CD14-positive monocyte (primary cell): Measurements from ENCODE around the gene PRKN. TPM values are rescaled to one million over a fixed set of nuclear protein-coding genes. Genes with fewer than 3 reads are reported as not detected.
A peak's percentile ranks its signal among the peaks of the same experiment; 100 is the strongest.

Source experiments
- DNase-seq, 3 donors: peaks; one replicate each; pipeline ENCODE4 v3.0.0-alpha.2; 2011 to 2022
- H2AFZ ChIP-seq: 2 replicates; pipeline ENCODE4 v1.6.0; 2012; ENCODE audit warnings: mild to moderate bottlenecking, low read depth, low read length, inconsistent platforms; ENCODE audit not compliant: insufficient read depth, poor library complexity, severe bottlenecking
- H3K27ac ChIP-seq, 2 donors: 1 replicate in 1 of 2; 2 replicates in 1 of 2; pipeline ENCODE4 v1.5.1; 2012 to 2013; ENCODE audit warnings: low read length in 2 of 2, control low read depth in 1 of 2, inconsistent platforms in 1 of 2, low read depth in 1 of 2, mild to moderate bottlenecking in 1 of 2
- H3K27me3 ChIP-seq, 2 donors: one replicate each; pipeline versions ENCODE4 v1.6.0 to v1.6.1; 2011 to 2013; ENCODE audit warnings: low read length in 2 of 2; ENCODE audit not compliant: control insufficient read depth in 2 of 2, insufficient read depth in 2 of 2
- H3K36me3 ChIP-seq, 2 donors: replicated peaks in 1 of 2; 1 replicate in 1 of 2; 2 replicates in 1 of 2; pipeline versions ENCODE4 v1.5.1 to v1.6.1; 2012 to 2013; ENCODE audit warnings: low read length in 2 of 2, control low read depth in 1 of 2, inconsistent platforms in 1 of 2, mild to moderate bottlenecking in 1 of 2; ENCODE audit not compliant: insufficient read depth in 2 of 2, control insufficient read depth in 1 of 2
- H3K4me1 ChIP-seq, 2 donors: 1 replicate in 1 of 2; 2 replicates in 1 of 2; pipeline versions ENCODE4 v1.5.1 to v1.6.1; 2012 to 2013; ENCODE audit warnings: low read length in 2 of 2, control low read depth in 1 of 2, inconsistent platforms in 1 of 2, mild to moderate bottlenecking in 1 of 2, moderate library complexity in 1 of 2; ENCODE audit not compliant: insufficient read depth in 2 of 2, control insufficient read depth in 1 of 2
- H3K4me2 ChIP-seq: replicated peaks from 2 replicates; pipeline ENCODE3; 2012; ENCODE audit warnings: low read length, moderate library complexity, mild to moderate bottlenecking; ENCODE audit not compliant: poor library complexity, severe bottlenecking; ENCODE audit errors: extremely low read depth
- H3K4me3 ChIP-seq, 3 experiments: fragments of 200-600 bp in 1 of 3; sonication (generic) in 1 of 3; replicated peaks in 1 of 3; 1 replicate in 2 of 3; 2 replicates in 1 of 3; pipeline ENCODE4 v1.5.1; 2011 to 2013; ENCODE audit warnings: low read length in 3 of 3, mild to moderate bottlenecking in 3 of 3, control low read depth in 2 of 3, low read depth in 2 of 3, inconsistent platforms in 1 of 3, moderate library complexity in 1 of 3
- H3K79me2 ChIP-seq: 2 replicates; pipeline ENCODE4 v1.6.0; 2012; ENCODE audit warnings: mild to moderate bottlenecking, control low read depth, inconsistent platforms, low read length, moderate library complexity; ENCODE audit not compliant: insufficient read depth
- H3K9ac ChIP-seq: 2 replicates; pipeline ENCODE4 v1.6.0; 2017; ENCODE audit warnings: low read length, mild to moderate bottlenecking; ENCODE audit not compliant: insufficient read depth, poor library complexity, severe bottlenecking
- H3K9me3 ChIP-seq, 2 donors: replicated peaks in 1 of 2; 1 replicate in 1 of 2; 2 replicates in 1 of 2; pipeline versions ENCODE4 v1.5.1 to v1.6.1; 2012 to 2013; ENCODE audit warnings: low read length in 2 of 2, control low read depth in 1 of 2; ENCODE audit not compliant: control insufficient read depth in 1 of 2, insufficient read depth in 1 of 2
- H4K20me1 ChIP-seq: 2 replicates; pipeline ENCODE4 v1.6.0; 2012; ENCODE audit warnings: mild to moderate bottlenecking, low read length, control low read depth, moderate library complexity; ENCODE audit not compliant: insufficient read depth
- H3K27ac Mint-ChIP-seq, 7 donors: one replicate each; pipeline ENCODE4 v1.8.0; 2020; ENCODE audit warnings: mild to moderate bottlenecking in 7 of 7, mixed read lengths in 7 of 7, moderate library complexity in 6 of 7, inconsistent platforms in 2 of 7
- H3K27me3 Mint-ChIP-seq, 3 donors: one replicate each; pipeline ENCODE4 v1.8.0; 2021 to 2022; ENCODE audit warnings: low read depth in 3 of 3, mild to moderate bottlenecking in 3 of 3, mixed read lengths in 3 of 3, moderate library complexity in 3 of 3, inconsistent platforms in 1 of 3
- H3K36me3 Mint-ChIP-seq, 2 donors: one replicate each; pipeline ENCODE4 v1.8.0; 2020; ENCODE audit warnings: mixed read lengths in 2 of 2, inconsistent platforms in 1 of 2, mild to moderate bottlenecking in 1 of 2
- H3K4me1 Mint-ChIP-seq: one replicate; pipeline ENCODE4 v1.8.0; 2020; ENCODE audit warnings: mild to moderate bottlenecking, mixed read lengths
- H3K4me3 Mint-ChIP-seq, 2 donors: one replicate each; pipeline ENCODE4 v1.8.0; 2020; ENCODE audit warnings: mild to moderate bottlenecking in 2 of 2, mixed read lengths in 2 of 2, moderate library complexity in 1 of 2
- H3K9me3 Mint-ChIP-seq, 7 donors: one replicate each; pipeline ENCODE4 v1.8.0; 2020 to 2022; ENCODE audit warnings: mixed read lengths in 7 of 7, mild to moderate bottlenecking in 6 of 7, moderate library complexity in 6 of 7, inconsistent platforms in 2 of 7
- WGBS: methylation state at CpG from one replicate; pipeline ENCODE4 v1.1.5; 2013; ENCODE audit warnings: missing lambda C conversion rate; ENCODE audit not compliant: insufficient coverage; 5-methylcytosine and 5-hydroxymethylcytosine counted together
- intact Hi-C, 2 donors: fragments of 100-400 bp; cut with micrococcal nuclease; formaldehyde crosslinking; loops; one replicate each; pipeline versions ENCODE4 v1.15.0 to v1.15.1; 2023
- polyA plus RNA-seq, 3 donors: library from polyadenylated mRNA; depleted of rRNA in 1 of 3; unstranded in 2 of 3; stranded (reverse) in 1 of 3; fragments of 300-500 nt in 2 of 3; fragments of >200 nt in 1 of 3; fragmentation: Illumina TruSeq in 2 of 3; gene quantifications; 1 replicate in 2 of 3; 2 replicates in 1 of 3; pipeline ENCODE4 v1.2.3, GENCODE V29; 2012 to 2021
- TF ChIP-seq, protein P1 (sequence below): fragments of 200-600 bp; IDR thresholded peaks from one replicate; pipeline ENCODE4 v1.8.0; 2022; ENCODE audit warnings: antibody characterized with exemption, mild to moderate bottlenecking

PRKN gene
- polyA plus RNA-seq, 3 donors = 0.19 to 0.21 TPM; not detected in 1

- no peaks in the 10 kb centered on the region for H3K79me2 ChIP-seq
- no peaks in the 10 kb centered on the region for H3K4me1 ChIP-seq
- no peaks in the 10 kb centered on the region for H3K9me3 ChIP-seq
- no peaks in the 10 kb centered on the region for H3K36me3 Mint-ChIP-seq
- H3K27ac ChIP-seq = no peak overlapping the region
- no peaks in the 10 kb centered on the region for H3K4me1 Mint-ChIP-seq
- no peaks in the 10 kb centered on the region for H3K27me3 ChIP-seq
- H2AFZ ChIP-seq = no peak overlapping the region
- H4K20me1 ChIP-seq = no peaks in the 10 kb centered on the region
- no peak overlapping the region for H3K4me3 ChIP-seq
- 33% methylated on average over 5 of the region's 5 CpGs for WGBS
- no peak overlapping the region for H3K9ac ChIP-seq
- TF ChIP-seq, protein P1, sequence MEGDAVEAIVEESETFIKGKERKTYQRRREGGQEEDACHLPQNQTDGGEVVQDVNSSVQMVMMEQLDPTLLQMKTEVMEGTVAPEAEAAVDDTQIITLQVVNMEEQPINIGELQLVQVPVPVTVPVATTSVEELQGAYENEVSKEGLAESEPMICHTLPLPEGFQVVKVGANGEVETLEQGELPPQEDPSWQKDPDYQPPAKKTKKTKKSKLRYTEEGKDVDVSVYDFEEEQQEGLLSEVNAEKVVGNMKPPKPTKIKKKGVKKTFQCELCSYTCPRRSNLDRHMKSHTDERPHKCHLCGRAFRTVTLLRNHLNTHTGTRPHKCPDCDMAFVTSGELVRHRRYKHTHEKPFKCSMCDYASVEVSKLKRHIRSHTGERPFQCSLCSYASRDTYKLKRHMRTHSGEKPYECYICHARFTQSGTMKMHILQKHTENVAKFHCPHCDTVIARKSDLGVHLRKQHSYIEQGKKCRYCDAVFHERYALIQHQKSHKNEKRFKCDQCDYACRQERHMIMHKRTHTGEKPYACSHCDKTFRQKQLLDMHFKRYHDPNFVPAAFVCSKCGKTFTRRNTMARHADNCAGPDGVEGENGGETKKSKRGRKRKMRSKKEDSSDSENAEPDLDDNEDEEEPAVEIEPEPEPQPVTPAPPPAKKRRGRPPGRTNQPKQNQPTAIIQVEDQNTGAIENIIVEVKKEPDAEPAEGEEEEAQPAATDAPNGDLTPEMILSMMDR = no peak
- no peak overlapping the region for H3K4me2 ChIP-seq
- intact Hi-C loops = no loop called here
- peaks cover 2% of the 10 kb centered on the region in 3 donors for H3K27me3 Mint-ChIP-seq
- peak in 1 of 3 donors; percentile 5 for DNase-seq
- H3K9me3 Mint-ChIP-seq = peaks cover 0 to 8% (median 0%) of the 10 kb centered on the region in 7 donors
- no peak overlapping the region for H3K4me3 Mint-ChIP-seq
- H3K27ac Mint-ChIP-seq = no peak overlapping the region
- H3K36me3 ChIP-seq = no peaks in the 10 kb centered on the region
These were observed 821.0 kb downstream of the PRKN start for GRCh38 chr6:161906571-161906970.

GRCh38 chr6:161903584-161904212 lies 823.9 kb downstream of the PRKN start:
- Histone ChIP-seq H3K79me2 (no peaks in the 10 kb centered on the region), H2AFZ (no peak overlapping the region), H3K9me3 (no peaks in the 10 kb centered on the region), H3K9ac (no peak overlapping the region), H3K27ac (no peak overlapping the region), H3K4me2 (no peak overlapping the region), H3K4me1 (no peaks in the 10 kb centered on the region), H3K36me3 (no peaks in the 10 kb centered on the region), H4K20me1 (no peaks in the 10 kb centered on the region), H3K27me3 (no peaks in the 10 kb centered on the region), H3K4me3 (no peak overlapping the region)
- H3K4me3 Mint-ChIP-seq = no peak overlapping the region
- WGBS = 77% methylated on average over 2 of the region's 2 CpGs
- TF ChIP-seq, protein P1 = no peak
- H3K4me1 Mint-ChIP-seq = no peaks in the 10 kb centered on the region
- peaks cover 0 to 4% (median 0%) of the 10 kb centered on the region in 7 donors for H3K9me3 Mint-ChIP-seq
- peak overlapping the region in 1 of 7 donors; percentile 11 for H3K27ac Mint-ChIP-seq
- intact Hi-C loops = no loop called here
- no peak for DNase-seq
- H3K36me3 Mint-ChIP-seq = no peaks in the 10 kb centered on the region
- H3K27me3 Mint-ChIP-seq = peaks cover 0 to 2% (median 2%) of the 10 kb centered on the region in 3 donors
